ENCODE data around the gene TEX14. TPM values are rescaled to one million over a fixed set of nuclear protein-coding genes. Genes with fewer than 3 reads are reported as not detected.
A peak's percentile ranks its signal among the peaks of the same experiment; 100 is the strongest.
"Not testable (repeated sequence)": the region's sequence is repeated elsewhere in the genome, so short reads cannot be mapped to it uniquely, and the experiment has no call there.

Gene TEX14
- total RNA-seq, 2 donors from 2014 or later, result 0.92 TPM; not detected in 1

GRCh38 chr17:58666858-58667267 is 25.0 kb downstream of the TEX14 start:
- peak overlapping the region in 1 of 2 donors; percentile 8 for H3K27ac ChIP-seq
- no peaks in the 10 kb centered on the region for H3K27me3 ChIP-seq (replicated peaks; ENCODE audit: insufficient read depth)
- DNase-seq (ENCODE audit: low spot score), result peak; percentile 16
- no peak for TF ChIP-seq CTCF (IDR thresholded peaks at IDR 0.05)
- no peak for ATAC-seq (ENCODE audit: insufficient number of reproducible peaks, low FRiP score, low read depth)
- no peaks in the 10 kb centered on the region for H3K36me3 ChIP-seq
- no peaks in the 10 kb centered on the region for H3K4me1 ChIP-seq (ENCODE audit: control insufficient read depth in 1 of 2, low read depth in 2 of 2)
- H3K9me3 ChIP-seq, result no peaks in the 10 kb centered on the region
- H3K4me3 ChIP-seq, result peak overlapping the region; percentile 54

GRCh38 chr17:58665946-58666857 is 25.6 kb downstream of the TEX14 start:
- TF ChIP-seq CTCF (IDR thresholded peaks at IDR 0.05), result no peak
- H3K9me3 ChIP-seq, result no peaks in the 10 kb centered on the region
- no peaks in the 10 kb centered on the region for H3K4me1 ChIP-seq (ENCODE audit: control insufficient read depth in 1 of 2, low read depth in 2 of 2)
- DNase-seq (ENCODE audit: low spot score), result no peak
- no peak for ATAC-seq (ENCODE audit: insufficient number of reproducible peaks, low FRiP score, low read depth)
- H3K36me3 ChIP-seq, result no peaks in the 10 kb centered on the region
- H3K27ac ChIP-seq, result peak overlapping the region in 1 of 2 donors; percentile 8
- peak overlapping the region; percentile 54 for H3K4me3 ChIP-seq
- no peaks in the 10 kb centered on the region for H3K27me3 ChIP-seq (replicated peaks; ENCODE audit: insufficient read depth)

GRCh38 chr17:58664302-58664701 is 27.5 kb downstream of the TEX14 start:
- Histone ChIP-seq H3K27me3 (replicated peaks; ENCODE audit: insufficient read depth) (no peaks in the 10 kb centered on the region), H3K4me3 (no peak overlapping the region), H3K9me3 (no peaks in the 10 kb centered on the region), H3K4me1 (ENCODE audit: control insufficient read depth in 1 of 2, low read depth in 2 of 2) (no peaks in the 10 kb centered on the region), H3K36me3 (no peaks in the 10 kb centered on the region), H3K27ac (no peak overlapping the region)
- no peak for TF ChIP-seq CTCF (IDR thresholded peaks at IDR 0.05)
- no peak for DNase-seq (ENCODE audit: low spot score)
- no peak for ATAC-seq (ENCODE audit: insufficient number of reproducible peaks, low FRiP score, low read depth)

GRCh38 chr17:58661499-58661898 is 30.3 kb downstream of the TEX14 start:
- ATAC-seq (ENCODE audit: insufficient number of reproducible peaks, low FRiP score, low read depth) (no peak), DNase-seq (ENCODE audit: low spot score) (no peak)
- Histone ChIP-seq H3K27ac (no peak overlapping the region), H3K4me1 (ENCODE audit: control insufficient read depth in 1 of 2, low read depth in 2 of 2) (no peaks in the 10 kb centered on the region), H3K27me3 (replicated peaks; ENCODE audit: insufficient read depth) (no peaks in the 10 kb centered on the region), H3K9me3 (no peaks in the 10 kb centered on the region), H3K36me3 (no peaks in the 10 kb centered on the region), H3K4me3 (no peak overlapping the region)
- TF ChIP-seq CTCF (IDR thresholded peaks at IDR 0.05), result no peak

GRCh38 chr17:58660621-58661020 is 31.2 kb downstream of the TEX14 start:
- H3K9me3 ChIP-seq, result no peaks in the 10 kb centered on the region
- TF ChIP-seq CTCF (IDR thresholded peaks at IDR 0.05), result no peak
- H3K27ac ChIP-seq, result no peak overlapping the region
- no peaks in the 10 kb centered on the region for H3K4me1 ChIP-seq (ENCODE audit: control insufficient read depth in 1 of 2, low read depth in 2 of 2)
- DNase-seq (ENCODE audit: low spot score), result no peak
- no peak for ATAC-seq (ENCODE audit: insufficient number of reproducible peaks, low FRiP score, low read depth)
- no peaks in the 10 kb centered on the region for H3K27me3 ChIP-seq (replicated peaks; ENCODE audit: insufficient read depth)
- H3K4me3 ChIP-seq, result no peak overlapping the region
- H3K36me3 ChIP-seq, result no peaks in the 10 kb centered on the region

GRCh38 chr17:58659714-58660084 is 32.1 kb downstream of the TEX14 start:
- ATAC-seq (ENCODE audit: insufficient number of reproducible peaks, low FRiP score, low read depth); H3K27me3 ChIP-seq (replicated peaks; ENCODE audit: insufficient read depth); H3K27ac ChIP-seq; H3K9me3 ChIP-seq; H3K36me3 ChIP-seq; H3K4me1 ChIP-seq (ENCODE audit: control insufficient read depth in 1 of 2, low read depth in 2 of 2); DNase-seq (ENCODE audit: low spot score): not testable (repeated sequence)
- peak overlapping the region; percentile 68 for H3K4me3 ChIP-seq

Data from thoracic aorta (tissue), 2 donors.